GM19372 (cell line): ENCODE measurements around the gene VSIG10L2.
"Not testable (repeated sequence)": the region's sequence is repeated elsewhere in the genome, so short reads cannot be mapped to it uniquely, and the experiment has no call there.

ENCODE experiments used
- ATAC-seq: cut with Tn5 transposase; IDR thresholded peaks from one replicate; pipeline ENCODE4 v1.9.1; 2021; ENCODE audit warnings: mild to moderate bottlenecking, low read depth, moderate library complexity; ENCODE audit not compliant: unreplicated experiment

VSIG10L2 gene

GRCh38 chr11:125945797-125946520 is at the start of gene VSIG10L2:
Gene VSIG10L2, plus strand, starts transcription at chr11:125946044. Its CDS starts 12 bp downstream, at chr11:125946056.
- ATAC-seq, result no peak

DNA sequence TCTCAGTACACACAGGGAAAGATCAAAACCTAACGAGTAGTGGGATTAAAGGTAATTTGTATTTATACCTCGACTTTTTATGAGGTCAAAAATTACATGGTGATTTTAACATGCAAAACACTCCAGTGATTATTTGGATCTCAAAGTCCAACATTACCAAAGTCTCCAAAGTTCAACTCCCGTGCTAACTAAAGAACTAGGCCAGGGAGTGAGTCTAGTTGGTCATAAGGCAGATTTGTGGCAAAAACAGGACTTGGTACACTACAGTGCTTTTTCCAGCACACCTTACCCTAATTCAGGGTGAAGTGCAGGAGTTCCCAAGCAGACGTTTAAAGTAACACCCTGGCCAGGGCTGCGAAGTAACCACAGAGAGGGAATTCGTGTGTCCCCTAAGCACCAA is 44.0 kb upstream of the VSIG10L2 start:
- ATAC-seq, result no peak

GRCh38 chr11:125902277-125902926 is 43.4 kb upstream of the VSIG10L2 start:
- ATAC-seq, result no peak

GRCh38 chr11:125902927-125903710 is 42.7 kb upstream of the VSIG10L2 start, which contains the start of gene PUS3:
Gene PUS3, minus strand, starts transcription at chr11:125903206. Its CDS starts 6,922 bp downstream, at chr11:125896284.
- ATAC-seq, result peak; percentile 99

DNA sequence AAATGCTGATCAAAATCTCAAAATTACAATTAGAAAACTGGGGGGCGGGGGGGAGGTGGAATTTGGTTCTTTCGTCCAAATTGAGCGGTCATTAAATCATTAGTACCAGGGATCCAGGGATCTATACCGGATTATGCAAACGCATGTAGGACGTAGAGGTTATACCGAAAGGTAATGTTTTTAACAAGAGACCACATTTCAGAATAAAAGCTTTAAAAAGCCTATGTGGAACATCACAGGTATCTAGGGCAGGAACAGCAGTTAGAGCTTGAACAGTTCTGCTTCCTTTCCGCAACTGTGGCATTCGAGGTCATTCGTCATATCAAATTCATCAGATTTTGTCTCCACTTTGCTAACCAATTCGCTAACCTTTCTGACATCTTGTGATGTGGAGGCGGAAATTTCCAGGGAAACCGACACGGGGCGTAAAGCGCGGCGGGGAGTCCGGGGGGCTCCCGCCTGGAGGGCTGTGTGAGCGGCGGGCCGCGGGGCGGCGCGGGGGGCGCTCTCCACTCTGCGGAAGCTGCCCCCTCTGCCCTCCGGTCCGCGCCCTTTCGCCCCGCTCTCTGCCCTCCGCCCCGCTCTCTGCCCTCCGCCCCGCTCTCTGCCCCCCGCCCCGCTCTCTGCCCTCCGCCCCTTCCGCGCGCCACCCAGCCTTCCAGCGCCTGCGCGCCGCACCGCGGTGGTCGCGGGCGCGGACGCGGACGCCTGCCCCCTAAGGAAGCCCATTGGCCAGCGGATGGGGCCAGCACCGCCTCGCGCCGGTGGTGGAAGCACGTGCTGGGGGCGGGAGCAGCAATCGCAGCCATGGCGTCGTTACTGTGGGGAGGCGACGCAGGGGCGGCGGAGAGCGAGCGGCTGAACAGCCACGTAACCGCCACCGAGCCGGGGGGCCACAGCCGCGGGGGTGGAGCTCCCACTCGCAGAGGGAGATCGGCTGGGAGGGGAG is 41.9 kb upstream of the VSIG10L2 start, which contains the start of gene DDX25:
TSS of gene DDX25 (plus strand) at position 798 of the 949 bp plus-strand sequence. CDS start at position 808, 10 bp downstream.
- no peak for ATAC-seq

- no peak for ATAC-seq
Observed at GRCh38 chr11:125904678-125905077, 41.2 kb upstream of the VSIG10L2 start.

- ATAC-seq, result no peak
Observed at GRCh38 chr11:125910226-125910849, 35.5 kb upstream of the VSIG10L2 start.

GRCh38 chr11:125914601-125915000 is 31.2 kb upstream of the VSIG10L2 start:
- not testable (repeated sequence) for ATAC-seq

GRCh38 chr11:125916683-125917347 is 29.0 kb upstream of the VSIG10L2 start:
- ATAC-seq, result no peak

GRCh38 chr11:125918140-125918840 is 27.6 kb upstream of the VSIG10L2 start:
- no peak for ATAC-seq

DNA sequence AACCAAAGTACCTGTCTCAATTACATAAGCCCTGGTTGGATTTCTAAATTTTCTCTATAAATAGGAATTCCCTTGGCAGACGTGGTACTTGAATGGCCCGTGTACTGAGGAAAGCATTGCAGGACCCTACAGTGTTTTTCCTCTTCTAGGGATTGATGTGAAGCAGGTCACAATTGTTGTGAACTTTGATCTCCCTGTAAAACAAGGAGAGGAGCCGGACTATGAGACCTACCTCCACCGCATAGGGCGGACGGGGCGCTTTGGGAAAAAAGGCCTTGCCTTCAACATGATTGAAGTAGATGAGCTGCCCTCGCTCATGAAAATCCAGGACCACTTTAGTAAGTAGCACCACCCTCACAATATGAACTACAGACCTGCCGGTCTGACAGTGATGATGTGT is 24.8 kb upstream of the VSIG10L2 start:
- ATAC-seq, result no peak

DNA sequence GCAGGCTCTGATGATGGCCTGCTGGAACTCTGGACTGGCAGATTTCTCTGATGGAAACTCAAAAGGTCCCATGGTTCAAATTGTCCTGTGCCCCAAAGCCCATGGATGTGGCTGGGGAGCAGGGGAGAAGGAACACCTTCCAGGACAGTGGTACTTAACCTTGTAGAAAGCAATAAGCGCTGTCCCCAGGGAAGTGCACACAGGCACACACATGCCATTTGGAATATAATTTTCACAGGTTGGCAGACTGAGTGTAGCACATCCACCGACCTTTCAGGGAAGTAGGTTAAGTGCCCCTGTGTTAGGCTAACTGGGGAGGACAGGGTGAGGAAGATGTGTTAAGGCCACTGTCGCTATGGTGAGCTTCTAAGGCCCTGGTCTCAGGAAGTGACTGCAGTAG is 23.7 kb upstream of the VSIG10L2 start:
- ATAC-seq, result no peak

- ATAC-seq, result no peak
Observed at GRCh38 chr11:125923012-125923579, 22.7 kb upstream of the VSIG10L2 start.

DNA sequence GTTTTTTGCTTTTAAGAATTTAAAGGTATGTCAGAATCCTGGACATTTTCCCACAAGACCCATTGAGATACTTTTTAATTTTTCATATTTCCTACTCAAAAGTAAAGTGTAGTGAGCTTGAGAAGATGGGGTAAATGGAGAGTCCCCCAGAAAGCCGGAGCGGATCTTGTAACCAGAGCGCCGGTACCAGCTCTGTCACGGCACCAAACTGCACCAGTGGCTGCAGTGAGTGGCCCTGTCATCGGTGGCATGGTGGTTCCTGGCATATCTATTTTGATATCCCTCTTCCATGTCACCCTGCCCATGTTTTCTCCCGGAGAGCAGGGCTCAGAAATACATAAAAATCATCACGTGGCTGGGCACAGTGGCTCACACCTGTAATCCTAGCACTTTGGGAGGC is 22.2 kb upstream of the VSIG10L2 start:
- no peak for ATAC-seq

GRCh38 chr11:125924384-125925007 is 21.3 kb upstream of the VSIG10L2 start:
- no peak for ATAC-seq

DNA sequence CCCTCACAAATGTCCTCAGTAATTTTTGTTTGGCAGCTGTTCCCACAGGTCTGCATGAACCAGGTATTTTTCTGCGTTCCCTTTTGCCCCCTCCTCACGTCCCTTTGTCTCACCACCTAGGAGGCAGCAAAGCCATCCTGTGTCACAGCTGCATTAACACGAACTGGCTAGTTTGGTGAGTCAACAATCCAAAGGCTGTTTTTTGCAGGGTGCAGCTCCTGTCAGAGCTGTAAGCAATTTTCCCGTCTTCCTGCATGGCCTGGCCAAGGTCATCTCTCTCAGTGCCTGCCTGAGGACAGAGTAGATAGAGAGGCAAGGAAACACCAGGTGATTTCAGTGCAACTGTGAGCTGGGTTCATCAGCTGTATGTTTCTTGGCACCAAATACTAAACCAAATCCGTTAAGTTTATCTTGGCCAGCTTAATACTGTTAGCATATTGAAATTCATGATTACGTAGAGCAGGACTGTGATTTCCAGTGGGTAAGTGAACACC is 20.6 kb upstream of the VSIG10L2 start:
- ATAC-seq, result no peak

- no peak for ATAC-seq
Observed at GRCh38 chr11:125925804-125926203, 20.0 kb upstream of the VSIG10L2 start.
